Calu3 (cell line): ENCODE results near the gene LCE6A. TPM values are rescaled to one million over a fixed set of nuclear protein-coding genes. Genes with fewer than 3 reads are reported as not detected.

Experiments
- BruUV-seq: library from RNA; stranded (reverse); fragments of 400-500 nt; replicated peaks from 2 replicates; lab custom pipeline; 2021; lab: Mats Ljungman, UMichigan
- CTCF ChIA-PET: fragments of 300-600 bp; sonication (Branson Sonifier 250); formaldehyde crosslinking; loops from one replicate; lab custom pipeline; 2022; ENCODE audit warnings: antibody characterized with exemption; lab: Charles Lee
- DNase-seq: peaks from one replicate; pipeline ENCODE4 v3.0.0; 2022
- H3K27ac Mint-ChIP-seq: one replicate; pipeline ENCODE4 v1.8.0; 2022; ENCODE audit warnings: mixed read lengths; ENCODE audit not compliant: unreplicated experiment
- H3K27me3 Mint-ChIP-seq: one replicate; pipeline ENCODE4 v1.8.0; 2022; ENCODE audit warnings: mixed read lengths; ENCODE audit not compliant: unreplicated experiment
- H3K36me3 Mint-ChIP-seq: one replicate; pipeline ENCODE4 v1.8.0; 2022; ENCODE audit warnings: mild to moderate bottlenecking, moderate library complexity, mixed read lengths; ENCODE audit not compliant: insufficient read depth, unreplicated experiment
- H3K4me1 Mint-ChIP-seq: one replicate; pipeline ENCODE4 v1.8.0; 2022; ENCODE audit warnings: mild to moderate bottlenecking, low read depth, mixed read lengths; ENCODE audit not compliant: unreplicated experiment
- H3K4me3 Mint-ChIP-seq: one replicate; pipeline ENCODE4 v1.8.0; 2022; ENCODE audit warnings: mild to moderate bottlenecking, low read depth, moderate library complexity, mixed read lengths; ENCODE audit not compliant: unreplicated experiment
- H3K9me3 Mint-ChIP-seq: one replicate; pipeline ENCODE4 v1.8.0; 2022; ENCODE audit warnings: low read depth, mixed read lengths; ENCODE audit not compliant: unreplicated experiment
- CTCF ChIP-seq: fragments of 200-600 bp; IDR thresholded peaks from one replicate; pipeline ENCODE4 v1.8.0; 2022; ENCODE audit warnings: antibody characterized with exemption; ENCODE audit not compliant: unreplicated experiment
- intact Hi-C: fragments of 100-400 bp; cut with micrococcal nuclease; formaldehyde crosslinking; loops from one replicate; pipeline ENCODE4 v1.10.0; 2022; ENCODE audit not compliant: unreplicated experiment
- total RNA-seq: library from RNA; stranded (reverse); gene quantifications from 2 replicates; pipeline ENCODE4 v1.2.3, GENCODE V29; 2022

The LCE6A gene
- total RNA-seq, 1 experiment from 2014 or later, result not detected

GRCh38 chr1:152823294-152823693 is 19.4 kb upstream of the LCE6A start:
- BruUV-seq, result no TSS peak
- Mint-ChIP-seq H3K27ac (no peak overlapping the region), H3K9me3 (no peaks in the 10 kb centered on the region), H3K36me3 (no peaks in the 10 kb centered on the region), H3K27me3 (peaks cover 55% of the 10 kb centered on the region), H3K4me1 (no peaks in the 10 kb centered on the region), H3K4me3 (no peak overlapping the region)
- DNase-seq, result no peak
- intact Hi-C loops, result no loop called here
- TF ChIP-seq CTCF, result no peak
- CTCF ChIA-PET, result no interaction called here

GRCh38 chr1:152824964-152825363 is 17.7 kb upstream of the LCE6A start:
- no peak overlapping the region for H3K27ac Mint-ChIP-seq
- intact Hi-C loops, result no loop called here
- BruUV-seq, result no TSS peak
- no peak for TF ChIP-seq CTCF
- no peak for DNase-seq
- no peaks in the 10 kb centered on the region for H3K4me1 Mint-ChIP-seq
- H3K36me3 Mint-ChIP-seq, result no peaks in the 10 kb centered on the region
- H3K27me3 Mint-ChIP-seq, result peaks cover 54% of the 10 kb centered on the region
- no peaks in the 10 kb centered on the region for H3K9me3 Mint-ChIP-seq
- H3K4me3 Mint-ChIP-seq, result no peak overlapping the region
- CTCF ChIA-PET, result no interaction called here

GRCh38 chr1:152827173-152827572 is 15.5 kb upstream of the LCE6A start, which contains the start of gene LCE1A:
TSS of gene LCE1A (plus strand) at chr1:152827473. CDS start at chr1:152827473, 0 bp downstream.
- no peaks in the 10 kb centered on the region for H3K9me3 Mint-ChIP-seq
- H3K4me1 Mint-ChIP-seq, result no peaks in the 10 kb centered on the region
- CTCF ChIA-PET, result no interaction called here
- no TSS peak for BruUV-seq
- no peaks in the 10 kb centered on the region for H3K36me3 Mint-ChIP-seq
- H3K27ac Mint-ChIP-seq, result no peak within 1 kb of the TSS
- H3K4me3 Mint-ChIP-seq, result no peak within 1 kb of the TSS
- peaks cover 62% of the 10 kb centered on the region for H3K27me3 Mint-ChIP-seq
- intact Hi-C loops, result no loop called here
- DNase-seq, result no peak
- TF ChIP-seq CTCF, result no peak

GRCh38 chr1:152836870-152837269 is 5.8 kb upstream of the LCE6A start:
- no peak for TF ChIP-seq CTCF
- CTCF ChIA-PET, result interaction anchor here (0.6 kb wide), 2 partner anchors 23 to 45 kb away, joined by 3 read pairs; no protein-coding TSS in a partner anchor
- Mint-ChIP-seq H3K27ac (no peak overlapping the region), H3K4me1 (no peaks in the 10 kb centered on the region), H3K27me3 (peaks cover 58% of the 10 kb centered on the region), H3K36me3 (no peaks in the 10 kb centered on the region), H3K9me3 (no peaks in the 10 kb centered on the region), H3K4me3 (no peak overlapping the region)
- no TSS peak for BruUV-seq
- intact Hi-C loops, result no loop called here
- no peak for DNase-seq
